HepG2 (cell line): Measurements from ENCODE around the gene MIF. TPM values are rescaled to one million over a fixed set of nuclear protein-coding genes. Genes with fewer than 3 reads are reported as not detected.

Experiments used
- HIVEP1 ChIP-seq: sonication (generic); formaldehyde crosslinking; IDR thresholded peaks from 2 replicates; pipeline ENCODE4 v1.4.0; 2020; ENCODE audit warnings: mild to moderate bottlenecking, missing genetic modification reagents
- PLRG1 ChIP-seq: fragments of 450-650 bp; conservative IDR thresholded peaks from 2 replicates; pipeline ENCODE4 v1.6.1; 2016
- SNAPC5 ChIP-seq: sonication (generic); formaldehyde crosslinking; IDR thresholded peaks from 2 replicates; pipeline ENCODE4 v1.8.1; 2023; ENCODE audit warnings: mild to moderate bottlenecking, missing genetic modification reagents, borderline replicate concordance
- SPEN ChIP-seq: sonication (generic); formaldehyde crosslinking; IDR thresholded peaks from 2 replicates; pipeline ENCODE4 v1.5.1; 2020; ENCODE audit warnings: low read depth, mild to moderate bottlenecking, missing genetic modification reagents
- ZBTB2 ChIP-seq: sonication (generic); formaldehyde crosslinking; IDR thresholded peaks from 2 replicates; pipeline ENCODE4 v1.8.0; 2022; ENCODE audit warnings: low read depth, missing genetic modification reagents
- ZBTB3 ChIP-seq: sonication (generic); formaldehyde crosslinking; IDR thresholded peaks from 2 replicates; pipeline ENCODE4 v1.4.0; 2020; ENCODE audit warnings: low read depth, mild to moderate bottlenecking, moderate library complexity, missing genetic modification reagents, borderline replicate concordance
- ZBTB8A ChIP-seq: sonication (generic); formaldehyde crosslinking; IDR thresholded peaks from 2 replicates; pipeline ENCODE4 v1.4.0; 2020; ENCODE audit warnings: mild to moderate bottlenecking, low read depth, missing genetic modification reagents, borderline replicate concordance
- ZFP90 ChIP-seq: sonication (generic); formaldehyde crosslinking; IDR thresholded peaks from 2 replicates; pipeline ENCODE4 v1.8.0; 2022; ENCODE audit warnings: missing genetic modification reagents, mild to moderate bottlenecking, inconsistent platforms, borderline replicate concordance
- ZNF572 ChIP-seq: sonication (generic); formaldehyde crosslinking; IDR thresholded peaks from 2 replicates; pipeline ENCODE4 v1.5.1; 2020; ENCODE audit warnings: mild to moderate bottlenecking, missing genetic modification reagents
- polyA plus RNA-seq, 8 experiments: library from polyadenylated mRNA; depleted of rRNA in 3 of 8; stranded (reverse) in 7 of 8; unstranded in 1 of 8; fragments of >200 nt; fragmentation: Illumina TruSeq in 4 of 8; extraction: Trizol in 4 of 8; gene quantifications; 2 replicates each; pipeline versions ENCODE4 v1.2.1 to v1.2.3, GENCODE V29; 2011 to 2016; ENCODE audit warnings: low read depth in 4 of 8, missing spikeins in 1 of 8, mixed read lengths in 1 of 8; ENCODE audit not compliant: insufficient read depth in 1 of 8
- total RNA-seq, 5 experiments: library from RNA; depleted of rRNA; stranded (reverse); fragments of >200 nt; fragmentation: Illumina TruSeq; extraction: Trizol; gene quantifications; 2 replicates each; pipeline ENCODE4 v1.2.3, GENCODE V29; 2016; ENCODE audit warnings: low read depth in 1 of 5
- TF ChIP-seq, protein P1 (sequence below), 2 experiments: sonication (generic) in 1 of 2; formaldehyde crosslinking in 1 of 2; IDR thresholded peaks; 2 replicates each; pipeline versions ENCODE4 v1.5.1 to v1.6.1; 2011 to 2020; ENCODE audit warnings: borderline replicate concordance in 1 of 2, low read depth in 1 of 2, low read length in 1 of 2, mild to moderate bottlenecking in 1 of 2, missing genetic modification reagents in 1 of 2, moderate library complexity in 1 of 2
- TF ChIP-seq, protein P2 (sequence below): sonication (generic); formaldehyde crosslinking; IDR thresholded peaks from 2 replicates; pipeline ENCODE4 v1.9.0; 2022; ENCODE audit warnings: missing genetic modification reagents, mild to moderate bottlenecking, borderline replicate concordance

Gene MIF
- total and polyA plus RNA-seq, 2 of the 13 experiments (the other 11 are each of a cell fraction or from before 2014, with no cell fraction given), result 634 to 675 TPM

GRCh38 chr22:23912293-23912903 is 18.2 kb downstream of the MIF start (continued):
- no peak for TF ChIP-seq SNAPC5 (CRISPR knock-in tag)
- no peak for TF ChIP-seq SPEN (CRISPR knock-in tag)
- TF ChIP-seq ZBTB2 (CRISPR knock-in tag), result no peak
- TF ChIP-seq, protein P1, sequence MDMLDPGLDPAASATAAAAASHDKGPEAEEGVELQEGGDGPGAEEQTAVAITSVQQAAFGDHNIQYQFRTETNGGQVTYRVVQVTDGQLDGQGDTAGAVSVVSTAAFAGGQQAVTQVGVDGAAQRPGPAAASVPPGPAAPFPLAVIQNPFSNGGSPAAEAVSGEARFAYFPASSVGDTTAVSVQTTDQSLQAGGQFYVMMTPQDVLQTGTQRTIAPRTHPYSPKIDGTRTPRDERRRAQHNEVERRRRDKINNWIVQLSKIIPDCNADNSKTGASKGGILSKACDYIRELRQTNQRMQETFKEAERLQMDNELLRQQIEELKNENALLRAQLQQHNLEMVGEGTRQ (IDR thresholded peaks at IDR 0.05; ENCODE audit: low read depth, low read length), result no peak
- TF ChIP-seq, protein P1 (CRISPR knock-in tag; IDR thresholded peaks at IDR 0.05; ENCODE audit: borderline replicate concordance), result no peak
- no peak for TF ChIP-seq ZBTB8A
- TF ChIP-seq, protein P2, sequence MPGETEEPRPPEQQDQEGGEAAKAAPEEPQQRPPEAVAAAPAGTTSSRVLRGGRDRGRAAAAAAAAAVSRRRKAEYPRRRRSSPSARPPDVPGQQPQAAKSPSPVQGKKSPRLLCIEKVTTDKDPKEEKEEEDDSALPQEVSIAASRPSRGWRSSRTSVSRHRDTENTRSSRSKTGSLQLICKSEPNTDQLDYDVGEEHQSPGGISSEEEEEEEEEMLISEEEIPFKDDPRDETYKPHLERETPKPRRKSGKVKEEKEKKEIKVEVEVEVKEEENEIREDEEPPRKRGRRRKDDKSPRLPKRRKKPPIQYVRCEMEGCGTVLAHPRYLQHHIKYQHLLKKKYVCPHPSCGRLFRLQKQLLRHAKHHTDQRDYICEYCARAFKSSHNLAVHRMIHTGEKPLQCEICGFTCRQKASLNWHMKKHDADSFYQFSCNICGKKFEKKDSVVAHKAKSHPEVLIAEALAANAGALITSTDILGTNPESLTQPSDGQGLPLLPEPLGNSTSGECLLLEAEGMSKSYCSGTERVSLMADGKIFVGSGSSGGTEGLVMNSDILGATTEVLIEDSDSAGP, result no peak
- TF ChIP-seq PLRG1, result no peak
- TF ChIP-seq ZFP90 (CRISPR knock-in tag), result no peak
- TF ChIP-seq ZBTB3 (CRISPR knock-in tag), result no peak
- TF ChIP-seq HIVEP1, result no peak
- no peak for TF ChIP-seq ZNF572
